Medulla oblongata (tissue), 1 donor: ENCODE measurements around the gene PRPF6.
"Not testable (repeated sequence)": the region's sequence is repeated elsewhere in the genome, so short reads cannot be mapped to it uniquely, and the experiment has no call there.

Source experiments
- DNase-seq: peaks from one replicate; pipeline ENCODE4 v3.0.0-alpha.2; 2015; ENCODE audit errors: extremely low spot score

PRPF6 gene

GRCh38 chr20:63973636-63974401 is 7.1 kb upstream of the PRPF6 start:
- peak; percentile 90 for DNase-seq

GRCh38 chr20:63974402-63975200 is 6.3 kb upstream of the PRPF6 start:
- no peak for DNase-seq

- not testable (repeated sequence) for DNase-seq
Measured at GRCh38 chr20:63976511-63976910, 4.4 kb upstream of the PRPF6 start.

- DNase-seq = no peak
Measured at GRCh38 chr20:63976980-63977738, 3.8 kb upstream of the PRPF6 start.

GRCh38 chr20:63977739-63978276 is 3.1 kb upstream of the PRPF6 start:
- no peak for DNase-seq

GRCh38 chr20:63978319-63979228 is 2.4 kb upstream of the PRPF6 start:
- DNase-seq = no peak

- DNase-seq = no peak
Measured at GRCh38 chr20:63979229-63979556, 1.7 kb upstream of the PRPF6 start.

- DNase-seq = no peak
Measured at GRCh38 chr20:63979557-63980316, 1.2 kb upstream of the PRPF6 start, which contains the start of gene SAMD10. Gene SAMD10 (minus strand): TSS chr20:63979642. CDS start chr20:63979467, 175 bp downstream.

- DNase-seq = no peak
Measured at GRCh38 chr20:63980317-63980805, 571 bp upstream of the PRPF6 start.

GRCh38 chr20:63982937-63983336 is 2.0 kb downstream of the PRPF6 start:
- DNase-seq = no peak

GRCh38 chr20:64000906-64001305 is 20.0 kb downstream of the PRPF6 start:
- DNase-seq = no peak

- DNase-seq = no peak
Measured at GRCh38 chr20:64001607-64002011, 20.7 kb downstream of the PRPF6 start.

GRCh38 chr20:64003960-64004725 is 23.2 kb downstream of the PRPF6 start:
- DNase-seq = no peak

- no peak for DNase-seq
Measured at GRCh38 chr20:64005394-64005793, 24.5 kb downstream of the PRPF6 start.

GRCh38 chr20:64006490-64006889 is 25.6 kb downstream of the PRPF6 start:
- peak; percentile 56 for DNase-seq

- DNase-seq = no peak
Measured at GRCh38 chr20:64006902-64007301, 26.0 kb downstream of the PRPF6 start.

- DNase-seq = no peak
Measured at GRCh38 chr20:64009811-64010387, 29.0 kb downstream of the PRPF6 start.

GRCh38 chr20:64010711-64011237 is 29.8 kb downstream of the PRPF6 start:
- DNase-seq = no peak

- DNase-seq = no peak
Measured at GRCh38 chr20:64011366-64011779, 30.4 kb downstream of the PRPF6 start.
